GM18505 (cell line): Measurements from ENCODE around the gene WDR46.
"Not testable (repeated sequence)": the region's sequence is repeated elsewhere in the genome, so short reads cannot be mapped to it uniquely, and the experiment has no call there.

Experiments used
- ATAC-seq: cut with Tn5 transposase; IDR thresholded peaks from one replicate; pipeline ENCODE4 v1.9.1; 2021; ENCODE audit not compliant: unreplicated experiment
- POLR2A ChIP-seq: IDR thresholded peaks from 4 replicates; pipeline ENCODE4 v1.6.1; 2011; ENCODE audit warnings: borderline replicate concordance; ENCODE audit not compliant: insufficient read depth, insufficient read length; ENCODE audit errors: extremely low read depth

WDR46 gene

GRCh38 chr6:33288141-33288920 lies 708 bp downstream of the WDR46 start:
- ATAC-seq = no peak
- TF ChIP-seq POLR2A = no peak

GRCh38 chr6:33286946-33287914 lies 1.8 kb downstream of the WDR46 start:
- no peak for TF ChIP-seq POLR2A
- no peak for ATAC-seq

- ATAC-seq = not testable (repeated sequence)
Observed at GRCh38 chr6:33285214-33285613, 3.8 kb downstream of the WDR46 start.

- no peak for ATAC-seq
- TF ChIP-seq POLR2A = no peak
Observed at GRCh38 chr6:33280539-33280938, 8.5 kb downstream of the WDR46 start.

GRCh38 chr6:33279971-33280511 lies 9.0 kb downstream of the WDR46 start:
- TF ChIP-seq POLR2A = no peak
- ATAC-seq = no peak

- ATAC-seq = no peak
- no peak for TF ChIP-seq POLR2A
Observed at GRCh38 chr6:33279257-33279695, 9.8 kb downstream of the WDR46 start.

GRCh38 chr6:33278810-33279209 lies 10.2 kb downstream of the WDR46 start:
- no peak for TF ChIP-seq POLR2A
- ATAC-seq = no peak

- no peak for TF ChIP-seq POLR2A
- no peak for ATAC-seq
Observed at GRCh38 chr6:33278392-33278741, 10.7 kb downstream of the WDR46 start.

- ATAC-seq = no peak
- peak; percentile 8 for TF ChIP-seq POLR2A
Observed at GRCh38 chr6:33277663-33278391, 11.2 kb downstream of the WDR46 start.

GRCh38 chr6:33276864-33277662 lies 12.0 kb downstream of the WDR46 start, which contains the start of gene B3GALT4:
Gene B3GALT4, plus strand, starts transcription at chr6:33277123. Its CDS starts 297 bp downstream, at chr6:33277420.
- TF ChIP-seq POLR2A = peak; percentile 87
- ATAC-seq = peak; percentile 55

- ATAC-seq = no peak
- TF ChIP-seq POLR2A = no peak
Observed at GRCh38 chr6:33276581-33276863, 12.5 kb downstream of the WDR46 start.

- ATAC-seq = not testable (repeated sequence)
Observed at GRCh38 chr6:33275795-33276580, 13.1 kb downstream of the WDR46 start.
